LNCAP (cell line): Measurements from ENCODE around the gene SLC30A2.

Experiments
- CTCF ChIP-seq: fragments of 450-650 bp; IDR thresholded peaks from 2 replicates; pipeline ENCODE4 v1.5.1; 2017; ENCODE audit warnings: mild to moderate bottlenecking

Gene SLC30A2

GRCh38 chr1:26084091-26084561 is 38.2 kb upstream of the SLC30A2 start:
- TF ChIP-seq CTCF, result no peak

- TF ChIP-seq CTCF, result no peak
These were observed 37.3 kb upstream of the SLC30A2 start for GRCh38 chr1:26083208-26083607.

GRCh38 chr1:26082020-26082350 is 36.1 kb upstream of the SLC30A2 start:
- no peak for TF ChIP-seq CTCF

GRCh38 chr1:26081267-26082019 is 35.5 kb upstream of the SLC30A2 start:
- TF ChIP-seq CTCF, result no peak

GRCh38 chr1:26079960-26080814 is 34.3 kb upstream of the SLC30A2 start:
- TF ChIP-seq CTCF, result no peak

- no peak for TF ChIP-seq CTCF
These were observed 33.3 kb upstream of the SLC30A2 start for GRCh38 chr1:26079178-26079563.

GRCh38 chr1:26078286-26079177 is 32.6 kb upstream of the SLC30A2 start:
- TF ChIP-seq CTCF, result no peak
